Effector memory CD8-positive, alpha-beta T cell (primary cell): Measurements from ENCODE around the gene TLE2.
A peak's percentile ranks its signal among the peaks of the same experiment; 100 is the strongest.

Experiments
- ATAC-seq: fragments of 150-1000 bp; cut with Tn5 transposase; replicated peaks from 2 replicates; pipeline ENCODE4 v1.10.0; 2021; ENCODE audit warnings: mild to moderate bottlenecking, moderate library complexity
- DNase-seq, 3 experiments: peaks; one replicate each; pipeline ENCODE4 v3.0.0; 2021
- H3K27ac Mint-ChIP-seq, 2 donors: one replicate each; pipeline ENCODE4 v1.8.0; 2022; ENCODE audit warnings: mild to moderate bottlenecking in 2 of 2, mixed read lengths in 2 of 2, moderate library complexity in 2 of 2
- H3K27me3 Mint-ChIP-seq, 2 donors: one replicate each; pipeline ENCODE4 v1.8.0; 2022; ENCODE audit warnings: mixed read lengths in 2 of 2
- H3K36me3 Mint-ChIP-seq: one replicate; pipeline ENCODE4 v1.8.0; 2022; ENCODE audit warnings: mild to moderate bottlenecking, moderate library complexity, mixed read lengths; ENCODE audit not compliant: insufficient read depth
- H3K4me1 Mint-ChIP-seq, 2 donors: one replicate each; pipeline ENCODE4 v1.8.0; 2022; ENCODE audit warnings: low read depth in 2 of 2, mixed read lengths in 2 of 2
- H3K4me3 Mint-ChIP-seq, 2 donors: one replicate each; pipeline ENCODE4 v1.8.0; 2022; ENCODE audit warnings: mild to moderate bottlenecking in 2 of 2, mixed read lengths in 2 of 2, moderate library complexity in 2 of 2
- H3K9me3 Mint-ChIP-seq, 2 donors: one replicate each; pipeline ENCODE4 v1.8.0; 2022; ENCODE audit warnings: mixed read lengths in 2 of 2
- total RNA-seq, 9 experiments: gene quantifications; one replicate each; lab custom pipeline; 2026; lab: John Stamatoyannopoulos, UW

The TLE2 gene
- total RNA-seq = 4.1 to 15.6 (median 7.4) reads per million in 9 experiments

- Mint-ChIP-seq H3K9me3 (no peaks in the 10 kb centered on the region), H3K27me3 (peaks cover 0 to 12% of the 10 kb centered on the region in 2 donors)
These were observed at the start of gene TLE2 for GRCh38 chr19:3029065-3029923. TLE2 (minus strand) TSS chr19:3029280; CDS start chr19:3028904, 376 bp downstream.

GRCh38 chr19:3075605-3076431 lies 46.7 kb upstream of the TLE2 start:
- Mint-ChIP-seq H3K4me1 (peaks cover 4 to 5% of the 10 kb centered on the region in 2 donors), H3K27ac (no peak overlapping the region), H3K4me3 (peak overlapping the region; percentile 33 to 53), H3K27me3 (no peaks in the 10 kb centered on the region), H3K36me3 (no peaks in the 10 kb centered on the region), H3K9me3 (no peaks in the 10 kb centered on the region)
- peak; percentile 69 to 72 (median 69) for DNase-seq
- ATAC-seq = peak; percentile 98

More at GRCh38 chr19:3029065-3029923, at the start of gene TLE2:
- Mint-ChIP-seq H3K36me3 (peaks cover under 1% of the 10 kb centered on the region), H3K4me1 (peaks cover 15 to 17% of the 10 kb centered on the region in 2 donors), H3K4me3 (peak within 1 kb of the TSS; percentile 69 to 73), H3K27ac (peak within 1 kb of the TSS; percentile 4 to 60)
- ATAC-seq (peak; percentile 78), DNase-seq (no peak)

DNA sequence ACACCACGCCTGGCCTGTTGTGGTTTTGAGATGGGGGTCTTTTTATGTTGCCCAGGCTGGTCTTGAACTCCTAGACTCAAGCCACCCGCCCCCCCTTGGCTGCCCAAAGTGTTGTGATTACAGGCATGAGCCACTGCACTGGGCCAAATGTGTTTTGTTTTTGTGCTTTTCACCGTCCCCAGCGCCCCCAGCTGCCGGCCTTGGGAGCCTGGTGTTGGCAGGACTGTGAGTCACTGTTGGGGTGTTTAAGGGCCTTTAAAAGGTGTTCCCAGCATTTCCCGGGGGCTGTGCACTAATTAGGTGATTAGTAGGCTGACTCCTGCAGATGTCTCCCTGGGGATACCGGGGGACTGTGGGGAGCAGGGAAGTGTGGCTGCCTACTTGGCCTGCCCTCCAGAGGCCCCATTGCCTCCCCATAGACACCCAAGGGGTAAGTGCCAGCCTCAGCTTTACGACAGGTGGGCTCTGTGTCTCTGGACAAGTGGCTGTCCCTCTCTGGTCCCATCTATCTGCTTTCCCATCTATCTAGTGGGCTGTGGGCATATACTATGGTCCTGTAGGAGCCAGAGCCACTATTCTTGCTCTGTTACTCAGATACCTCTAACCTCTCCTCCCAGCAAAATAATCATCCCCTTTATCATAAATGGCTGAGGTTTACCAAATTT lies 45.0 kb upstream of the TLE2 start:
- DNase-seq (no peak), ATAC-seq (no peak)
- no peaks in the 10 kb centered on the region for H3K36me3 Mint-ChIP-seq
- H3K27me3 Mint-ChIP-seq = no peaks in the 10 kb centered on the region
- no peaks in the 10 kb centered on the region for H3K9me3 Mint-ChIP-seq
- H3K27ac Mint-ChIP-seq = no peak overlapping the region
- H3K4me1 Mint-ChIP-seq = peaks cover 4 to 5% of the 10 kb centered on the region in 2 donors
- no peak overlapping the region for H3K4me3 Mint-ChIP-seq

DNA sequence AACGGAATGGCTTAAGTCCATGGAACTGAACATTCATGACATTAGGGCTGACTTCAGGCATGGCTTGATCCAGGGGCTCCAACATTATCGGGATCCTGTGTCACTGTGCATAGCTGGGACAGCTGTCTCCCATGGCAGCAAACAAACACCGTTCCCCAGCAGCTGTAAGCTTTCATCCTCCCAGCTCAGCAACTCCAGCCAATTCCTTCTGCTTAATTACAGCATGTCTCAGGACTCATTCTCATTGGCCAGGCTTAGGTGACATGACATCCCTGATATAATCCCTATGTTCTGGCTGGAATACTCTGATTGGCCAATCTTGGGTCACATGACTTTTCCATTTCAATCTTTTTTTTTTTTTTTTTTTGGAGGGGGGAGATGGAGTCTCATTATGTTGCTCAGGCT lies 44.1 kb upstream of the TLE2 start:
- Mint-ChIP-seq H3K4me1 (peaks cover 4 to 5% of the 10 kb centered on the region in 2 donors), H3K4me3 (no peak overlapping the region), H3K27me3 (no peaks in the 10 kb centered on the region), H3K36me3 (no peaks in the 10 kb centered on the region), H3K9me3 (no peaks in the 10 kb centered on the region), H3K27ac (no peak overlapping the region)
- no peak for DNase-seq
- ATAC-seq = no peak

- H3K4me3 Mint-ChIP-seq = no peak overlapping the region
- DNase-seq = no peak
- ATAC-seq = no peak
- H3K27me3 Mint-ChIP-seq = no peaks in the 10 kb centered on the region
- peaks cover 4 to 5% of the 10 kb centered on the region in 2 donors for H3K4me1 Mint-ChIP-seq
- H3K27ac Mint-ChIP-seq = no peak overlapping the region
- H3K36me3 Mint-ChIP-seq = no peaks in the 10 kb centered on the region
- no peaks in the 10 kb centered on the region for H3K9me3 Mint-ChIP-seq
These were observed 42.7 kb upstream of the TLE2 start for GRCh38 chr19:3071768-3072167.

DNA sequence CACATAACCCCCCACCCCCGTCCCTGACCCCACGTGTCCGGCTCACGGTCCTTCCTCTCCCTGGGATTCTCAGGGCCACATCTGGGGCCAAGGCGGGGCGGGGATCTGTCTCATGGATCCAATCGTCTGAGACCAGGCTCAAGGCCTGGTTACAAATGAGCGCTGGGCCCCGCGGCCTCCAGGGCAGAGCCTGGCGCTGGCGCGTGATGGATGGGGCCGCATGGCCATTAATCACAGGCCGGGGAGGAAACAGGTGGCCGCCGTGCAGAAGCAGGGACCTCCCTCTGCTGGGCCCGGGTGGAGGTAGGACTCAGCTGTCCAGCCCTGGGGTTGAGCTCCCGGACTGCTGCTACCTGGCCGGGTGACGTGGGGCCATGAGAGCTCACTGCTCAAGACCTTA lies 39.0 kb upstream of the TLE2 start:
- Mint-ChIP-seq H3K27me3 (no peaks in the 10 kb centered on the region), H3K4me3 (no peak overlapping the region), H3K9me3 (no peaks in the 10 kb centered on the region), H3K27ac (no peak overlapping the region), H3K4me1 (peaks cover 5 to 10% of the 10 kb centered on the region in 2 donors), H3K36me3 (peaks cover 5% of the 10 kb centered on the region)
- no peak for DNase-seq
- no peak for ATAC-seq

DNA sequence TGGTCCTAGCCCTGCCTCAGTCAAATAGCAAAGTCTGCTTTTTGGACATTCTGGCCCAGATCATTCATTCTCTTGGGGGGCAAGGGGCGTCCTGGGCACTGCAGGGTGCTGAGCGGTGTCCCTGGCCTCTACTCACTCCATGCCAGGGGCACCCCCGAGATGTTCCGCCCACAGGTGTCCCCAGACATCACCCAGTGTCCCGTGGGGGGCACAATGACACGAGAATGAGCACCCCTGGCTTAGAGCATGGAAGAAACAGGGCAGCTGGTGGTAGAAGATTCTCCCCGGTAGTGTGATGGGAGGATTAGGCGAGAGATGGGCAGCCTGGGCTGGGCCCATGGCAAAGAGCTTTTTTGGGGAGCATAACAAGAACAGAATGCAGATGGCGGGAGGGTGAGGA lies 38.5 kb upstream of the TLE2 start:
- Mint-ChIP-seq H3K27me3 (no peaks in the 10 kb centered on the region), H3K36me3 (peaks cover 7% of the 10 kb centered on the region), H3K27ac (peak overlapping the region in 1 of 2 donors; percentile 46), H3K4me3 (no peak overlapping the region), H3K9me3 (no peaks in the 10 kb centered on the region), H3K4me1 (peaks cover 8 to 15% of the 10 kb centered on the region in 2 donors)
- ATAC-seq = no peak
- no peak for DNase-seq

GRCh38 chr19:3066482-3067049 lies 37.5 kb upstream of the TLE2 start:
- Mint-ChIP-seq H3K4me1 (peaks cover 8 to 15% of the 10 kb centered on the region in 2 donors), H3K36me3 (peaks cover 8% of the 10 kb centered on the region), H3K27me3 (no peaks in the 10 kb centered on the region), H3K27ac (no peak overlapping the region), H3K9me3 (no peaks in the 10 kb centered on the region), H3K4me3 (no peak overlapping the region)
- DNase-seq (no peak), ATAC-seq (no peak)

DNA sequence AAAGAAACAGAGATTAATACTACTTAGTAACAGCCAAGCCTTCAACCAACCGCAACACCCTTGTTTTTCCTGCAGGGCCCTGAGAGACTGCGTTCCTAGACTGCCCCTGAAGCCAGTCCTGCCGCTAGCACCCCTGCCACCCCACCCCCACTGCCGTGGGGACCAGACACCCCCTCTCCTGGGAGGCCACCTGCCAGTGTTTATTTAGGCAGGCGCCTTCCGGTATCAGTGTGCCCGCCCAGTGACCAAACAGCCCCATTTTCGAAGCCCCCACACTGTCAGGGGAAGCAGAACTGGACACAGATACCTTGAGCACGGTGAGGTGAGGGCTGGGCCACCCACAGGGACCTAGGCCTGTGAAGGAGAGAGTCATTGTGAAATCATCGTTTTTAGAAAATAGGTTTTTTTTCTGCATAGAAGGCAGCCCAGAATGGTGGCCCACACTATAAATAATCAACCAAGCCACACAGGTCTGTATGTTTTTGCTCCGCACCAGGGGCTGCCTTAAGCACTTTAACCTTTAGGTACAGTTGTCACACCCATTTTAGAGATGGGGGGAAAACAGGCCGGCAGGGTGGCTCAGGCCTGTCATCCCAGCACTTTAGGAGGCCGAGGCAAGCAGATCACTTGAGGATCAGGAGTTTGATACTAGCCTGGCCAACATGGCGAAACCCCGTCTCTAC lies 36.7 kb upstream of the TLE2 start:
- H3K27me3 Mint-ChIP-seq = no peaks in the 10 kb centered on the region
- ATAC-seq = no peak
- H3K9me3 Mint-ChIP-seq = no peaks in the 10 kb centered on the region
- no peak for DNase-seq
- H3K36me3 Mint-ChIP-seq = peaks cover 11% of the 10 kb centered on the region
- peaks cover 10 to 18% of the 10 kb centered on the region in 2 donors for H3K4me1 Mint-ChIP-seq
- H3K27ac Mint-ChIP-seq = peak overlapping the region in 1 of 2 donors; percentile 49
- H3K4me3 Mint-ChIP-seq = no peak overlapping the region

DNA sequence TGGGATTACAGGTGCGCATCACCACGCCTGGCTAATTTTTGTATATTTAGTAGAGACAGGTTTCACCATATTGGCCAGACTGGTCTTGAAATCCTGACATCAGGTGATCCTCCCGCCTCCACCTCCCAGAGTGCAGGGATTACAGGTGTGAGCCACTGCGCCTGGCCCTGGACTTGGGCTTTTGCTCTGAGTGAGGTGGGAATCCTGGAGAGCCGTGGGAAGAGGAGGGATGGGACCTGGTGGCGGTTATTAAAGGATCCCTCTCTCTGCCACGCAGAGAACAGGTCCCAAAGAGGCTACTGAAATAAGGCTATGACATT lies 34.9 kb upstream of the TLE2 start:
- H3K36me3 Mint-ChIP-seq = peaks cover 28% of the 10 kb centered on the region
- DNase-seq (no peak), ATAC-seq (no peak)
- peak overlapping the region; percentile 72 to 91 for H3K27ac Mint-ChIP-seq
- peaks cover 20 to 27% of the 10 kb centered on the region in 2 donors for H3K4me1 Mint-ChIP-seq
- H3K9me3 Mint-ChIP-seq = no peaks in the 10 kb centered on the region
- no peaks in the 10 kb centered on the region for H3K27me3 Mint-ChIP-seq
- H3K4me3 Mint-ChIP-seq = peak overlapping the region; percentile 82 to 88

DNA sequence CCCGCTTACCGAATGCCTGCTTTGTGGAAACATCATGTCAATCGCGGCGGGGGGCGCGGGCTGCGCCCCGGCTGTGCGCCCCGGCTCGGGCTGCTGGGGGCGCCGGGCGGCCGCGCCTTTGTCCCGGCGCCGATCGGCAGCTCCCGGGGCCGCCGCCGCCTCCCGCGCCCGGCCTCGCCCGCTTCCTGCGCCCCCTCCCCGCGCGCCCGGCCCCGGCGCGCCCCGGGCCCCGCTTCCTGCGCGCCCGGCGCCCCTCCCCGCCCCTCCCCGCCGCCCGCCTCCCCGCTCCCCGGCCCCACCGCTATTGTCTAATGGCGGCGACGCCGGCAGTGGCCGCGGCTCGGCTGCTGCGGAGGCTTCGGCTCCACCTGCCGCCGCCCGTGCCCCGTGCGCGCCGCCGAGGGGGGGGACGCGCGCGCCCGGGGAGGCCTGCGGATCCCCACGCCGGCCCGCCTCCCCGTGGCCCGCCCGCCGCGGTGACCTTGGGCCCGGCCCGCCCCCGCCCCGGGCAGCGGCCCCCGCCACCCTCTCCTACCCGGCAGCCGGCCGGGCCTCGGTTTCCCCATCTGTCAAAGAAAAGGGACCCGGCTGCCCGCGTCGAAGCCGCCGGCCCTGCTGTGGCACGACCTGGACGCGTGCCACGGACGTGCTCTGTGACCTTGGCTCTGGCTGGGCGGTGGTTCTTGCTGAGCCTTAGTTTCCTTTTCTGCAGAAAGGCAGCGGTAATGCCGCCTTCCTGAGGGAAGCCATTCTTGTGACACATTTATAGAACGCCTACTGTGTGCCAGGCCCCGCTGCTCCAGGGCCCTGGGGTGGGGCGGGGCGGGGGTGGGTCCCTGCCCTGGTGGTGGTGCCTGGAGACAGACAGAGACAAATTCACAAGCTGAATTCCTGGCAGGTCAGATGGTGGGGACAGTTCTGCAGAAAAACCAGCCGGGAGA lies 33.4 kb upstream of the TLE2 start, which contains the start of gene TLE5:
Gene TLE5 (minus strand): TSS at position 331 of the 941 bp plus-strand sequence. CDS start 295 bp downstream, at position 36.
- ATAC-seq (peak; percentile 62), DNase-seq (peak; percentile 55 to 71 (median 59))
- Mint-ChIP-seq H3K9me3 (no peaks in the 10 kb centered on the region), H3K4me1 (peaks cover 27 to 42% of the 10 kb centered on the region in 2 donors), H3K4me3 (peak within 1 kb of the TSS; percentile 87 to 88), H3K27ac (peak within 1 kb of the TSS; percentile 74 to 91), H3K27me3 (no peaks in the 10 kb centered on the region), H3K36me3 (peaks cover 43% of the 10 kb centered on the region)
